Activated CD8-positive, alpha-beta T cell treated with anti-CD3 and anti-CD28 coated beads, Interleukin-2, amount 10 ng/mL, durations not matched to agents 7 days and 5 days (primary cell): ENCODE results near the gene MMP8. TPM values are rescaled to one million over a fixed set of nuclear protein-coding genes. Genes with fewer than 3 reads are reported as not detected.

Experiments
- ATAC-seq: fragments of 150-1000 bp; cut with Tn5 transposase; one replicate; pipeline ENCODE4 v1.10.0; 2021; ENCODE audit warnings: moderate library complexity
- CTCF ChIA-PET: fragments of 350-600 bp; sonication (Branson Sonifier 250); formaldehyde crosslinking; loops from one replicate; lab custom pipeline; 2021; ENCODE audit warnings: antibody characterized with exemption; lab: Charles Lee
- POLR2A ChIA-PET: fragments of 350-600 bp; sonication (Branson Sonifier 250); formaldehyde crosslinking; loops from one replicate; lab custom pipeline; 2021; ENCODE audit warnings: antibody characterized with exemption; lab: Charles Lee
- DNase-seq: peaks from one replicate; pipeline ENCODE4 v3.0.0-alpha.2; 2020
- H3K27ac Mint-ChIP-seq: one replicate; pipeline ENCODE4 v1.8.0; 2021; ENCODE audit warnings: mild to moderate bottlenecking, mixed read lengths
- H3K27me3 Mint-ChIP-seq: one replicate; pipeline ENCODE4 v1.8.0; 2021; ENCODE audit warnings: low read depth, mixed read lengths
- H3K36me3 Mint-ChIP-seq: one replicate; pipeline ENCODE4 v1.8.0; 2021; ENCODE audit warnings: low read depth, mixed read lengths
- H3K4me1 Mint-ChIP-seq: one replicate; pipeline ENCODE4 v1.8.0; 2021; ENCODE audit warnings: low read depth, mixed read lengths
- H3K4me3 Mint-ChIP-seq: one replicate; pipeline ENCODE4 v1.8.0; 2021; ENCODE audit warnings: mild to moderate bottlenecking, mixed read lengths
- H3K9me3 Mint-ChIP-seq: one replicate; pipeline ENCODE4 v1.8.0; 2022; ENCODE audit warnings: mixed read lengths; ENCODE audit not compliant: insufficient read depth
- total RNA-seq, 2 experiments: library from RNA; stranded (reverse); gene quantifications; one replicate each; pipeline ENCODE4 v1.2.3, GENCODE V29; 2021

The MMP8 gene
- total RNA-seq, 2 experiments from 2014 or later, result not detected

- DNase-seq, result no peak
- POLR2A ChIA-PET, result no interaction called here
These were observed 8.2 kb downstream of the MMP8 start for GRCh38 chr11:102716527-102716926.

DNA sequence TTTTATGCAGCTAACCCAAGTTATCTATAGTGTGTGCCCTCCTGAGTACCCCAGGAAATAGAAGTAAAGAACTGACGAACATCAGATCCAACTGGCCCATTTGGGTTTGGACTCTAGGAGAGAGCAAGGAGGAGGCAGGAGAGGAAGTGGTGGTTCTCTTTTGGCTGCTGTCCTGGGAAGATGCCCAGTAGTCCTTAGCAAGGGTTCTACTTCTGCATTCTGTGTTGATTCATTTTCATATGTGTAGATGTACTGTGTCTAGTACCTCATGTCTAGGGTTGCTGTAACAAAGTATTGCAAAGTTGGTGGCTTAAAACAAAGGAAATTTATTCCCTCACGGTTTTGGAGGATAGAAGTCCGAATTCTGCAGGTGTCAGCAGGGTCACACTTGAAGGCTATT, 12.6 kb downstream of the MMP8 start:
- DNase-seq (no peak), ATAC-seq (no peak)
- no peaks in the 10 kb centered on the region for H3K4me1 Mint-ChIP-seq
- no peak overlapping the region for H3K27ac Mint-ChIP-seq
- no peaks in the 10 kb centered on the region for H3K36me3 Mint-ChIP-seq
- peaks cover 10% of the 10 kb centered on the region for H3K27me3 Mint-ChIP-seq
- H3K4me3 Mint-ChIP-seq, result no peak overlapping the region
- CTCF ChIA-PET, result no interaction called here
- H3K9me3 Mint-ChIP-seq, result no peaks in the 10 kb centered on the region
- POLR2A ChIA-PET, result no interaction called here

More at GRCh38 chr11:102716527-102716926, 8.2 kb downstream of the MMP8 start:
- H3K27ac Mint-ChIP-seq, result no peak overlapping the region
- no peaks in the 10 kb centered on the region for H3K36me3 Mint-ChIP-seq
- no peak for ATAC-seq
- peaks cover 20% of the 10 kb centered on the region for H3K27me3 Mint-ChIP-seq
- H3K4me3 Mint-ChIP-seq, result no peak overlapping the region
- no peaks in the 10 kb centered on the region for H3K9me3 Mint-ChIP-seq
- CTCF ChIA-PET, result no interaction called here
- H3K4me1 Mint-ChIP-seq, result no peaks in the 10 kb centered on the region

DNA sequence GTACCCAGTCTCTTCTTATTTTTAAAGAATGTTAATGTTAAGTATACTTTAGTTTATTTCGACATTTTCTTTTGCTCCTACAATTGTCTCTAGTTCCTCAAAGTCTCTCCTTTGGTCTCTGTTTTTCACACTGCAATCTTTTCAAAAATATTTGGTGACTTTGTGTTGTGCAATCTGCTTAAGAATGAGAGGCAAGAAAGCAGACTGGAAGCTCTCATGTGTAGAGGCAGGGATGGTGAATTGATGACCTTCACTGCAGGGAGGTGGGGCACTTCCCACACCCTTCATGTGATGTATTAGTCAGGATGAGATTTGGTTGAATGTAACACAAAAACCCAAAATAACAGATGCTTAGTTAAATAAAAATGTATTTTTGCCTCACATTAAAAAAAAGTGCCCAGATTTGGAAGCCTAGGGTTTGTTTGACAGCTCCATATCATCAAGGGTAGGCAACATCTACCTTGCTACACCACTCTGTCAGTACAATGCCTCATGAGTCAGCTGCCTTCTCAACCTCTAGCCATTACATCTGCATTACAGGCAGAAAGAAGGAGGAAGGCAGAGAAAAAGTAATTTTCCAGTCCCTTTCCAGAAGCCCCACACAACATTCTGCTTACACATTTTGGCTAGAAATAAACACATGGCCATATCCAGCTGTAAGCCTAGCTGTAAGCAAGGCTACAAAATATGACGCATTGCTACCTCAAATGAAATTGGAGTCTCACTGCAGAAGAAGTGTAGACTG, 15.4 kb downstream of the MMP8 start:
- no peak for ATAC-seq

DNA sequence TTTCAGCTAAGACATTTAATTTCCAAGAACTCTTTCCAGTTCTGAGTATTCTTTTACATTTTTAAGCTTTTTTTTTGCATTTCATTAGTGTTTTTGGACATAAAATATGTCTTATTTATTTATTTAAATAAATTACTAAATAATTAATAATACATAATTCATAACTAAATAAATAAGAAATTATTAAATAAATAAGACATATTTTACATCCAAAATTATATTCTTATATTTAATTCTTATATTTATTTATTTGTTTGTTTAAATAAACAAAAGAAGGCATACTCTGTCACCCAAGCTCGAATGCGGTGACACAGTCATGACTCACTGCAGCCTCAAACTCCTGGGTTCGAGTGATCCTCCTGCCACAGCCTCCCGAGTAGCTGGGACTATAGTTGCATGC, 16.1 kb downstream of the MMP8 start:
- Mint-ChIP-seq H3K4me3 (no peak overlapping the region), H3K4me1 (peaks cover 11% of the 10 kb centered on the region), H3K9me3 (no peaks in the 10 kb centered on the region), H3K36me3 (no peaks in the 10 kb centered on the region), H3K27ac (no peak overlapping the region), H3K27me3 (peaks cover 11% of the 10 kb centered on the region)
- DNase-seq (no peak), ATAC-seq (no peak)
- CTCF ChIA-PET, result no interaction called here
- POLR2A ChIA-PET, result no interaction called here

More for the DNA sequence above, 15.4 kb downstream of the MMP8 start:
- H3K9me3 Mint-ChIP-seq, result no peaks in the 10 kb centered on the region
- DNase-seq, result no peak
- H3K36me3 Mint-ChIP-seq, result no peaks in the 10 kb centered on the region
- H3K4me3 Mint-ChIP-seq, result no peak overlapping the region
- H3K27me3 Mint-ChIP-seq, result peaks cover 11% of the 10 kb centered on the region
- H3K4me1 Mint-ChIP-seq, result peaks cover 3% of the 10 kb centered on the region
- POLR2A ChIA-PET, result no interaction called here
- no peak overlapping the region for H3K27ac Mint-ChIP-seq
- CTCF ChIA-PET, result interaction anchor here (1.4 kb wide), 1 partner anchor 43 kb away, joined by 3 read pairs; no protein-coding TSS in a partner anchor

DNA sequence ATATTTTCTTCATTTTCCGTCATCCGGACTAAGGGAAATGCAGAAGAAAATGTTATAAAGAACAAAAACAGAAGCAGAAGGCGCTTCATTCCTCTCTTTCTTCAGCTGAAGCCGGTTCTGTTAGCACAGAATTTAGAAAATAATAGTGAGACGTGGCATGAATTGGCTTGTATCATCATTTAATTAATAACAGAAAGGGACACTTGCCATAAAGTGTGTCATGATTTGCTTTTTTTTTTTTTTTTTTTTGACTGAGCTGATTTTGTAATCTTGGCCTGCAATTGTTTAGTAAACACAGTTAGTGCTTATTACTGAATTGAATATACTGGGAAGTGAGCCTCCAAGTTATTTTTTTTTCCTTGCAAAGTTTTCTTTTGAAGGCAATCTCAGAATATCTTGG, 19.1 kb downstream of the MMP8 start, which contains the start of gene MMP27:
TSS of gene MMP27 (minus strand) at position 144 of the 400 bp plus-strand sequence. CDS start at position 89, 55 bp downstream.
- peaks cover 8% of the 10 kb centered on the region for H3K27me3 Mint-ChIP-seq
- ChIA-PET CTCF (no interaction called here), POLR2A (no interaction called here)
- H3K27ac Mint-ChIP-seq, result no peak within 1 kb of the TSS
- no peaks in the 10 kb centered on the region for H3K36me3 Mint-ChIP-seq
- H3K4me3 Mint-ChIP-seq, result no peak within 1 kb of the TSS
- no peak for ATAC-seq
- DNase-seq, result no peak
- H3K9me3 Mint-ChIP-seq, result no peaks in the 10 kb centered on the region
- peaks cover 13% of the 10 kb centered on the region for H3K4me1 Mint-ChIP-seq

GRCh38 chr11:102704841-102705240, 19.9 kb downstream of the MMP8 start:
- Mint-ChIP-seq H3K9me3 (no peaks in the 10 kb centered on the region), H3K36me3 (no peaks in the 10 kb centered on the region), H3K27ac (no peak overlapping the region), H3K4me3 (no peak overlapping the region), H3K4me1 (peaks cover 13% of the 10 kb centered on the region), H3K27me3 (peaks cover 8% of the 10 kb centered on the region)
- ChIA-PET CTCF (no interaction called here), POLR2A (no interaction called here)
- ATAC-seq (no peak), DNase-seq (no peak)

- ChIA-PET POLR2A (interaction anchor here (0.6 kb wide), 1 partner anchor 785 kb away, joined by 3 read pairs; no protein-coding TSS in a partner anchor), CTCF (no interaction called here)
- DNase-seq (peak; percentile 21), ATAC-seq (peak; percentile 55)
- H3K27me3 Mint-ChIP-seq, result peaks cover 5% of the 10 kb centered on the region
- H3K4me3 Mint-ChIP-seq, result no peak overlapping the region
- H3K27ac Mint-ChIP-seq, result no peak overlapping the region
- H3K4me1 Mint-ChIP-seq, result peaks cover 13% of the 10 kb centered on the region
- H3K36me3 Mint-ChIP-seq, result no peaks in the 10 kb centered on the region
- H3K9me3 Mint-ChIP-seq, result no peaks in the 10 kb centered on the region
These were observed 20.8 kb downstream of the MMP8 start for GRCh38 chr11:102703826-102704493.

GRCh38 chr11:102695201-102695600, 29.6 kb downstream of the MMP8 start:
- Mint-ChIP-seq H3K4me1 (no peaks in the 10 kb centered on the region), H3K27me3 (peaks cover 5% of the 10 kb centered on the region), H3K36me3 (no peaks in the 10 kb centered on the region), H3K4me3 (no peak overlapping the region), H3K27ac (no peak overlapping the region), H3K9me3 (no peaks in the 10 kb centered on the region)
- ATAC-seq (no peak), DNase-seq (no peak)
- ChIA-PET POLR2A (no interaction called here), CTCF (no interaction called here)

GRCh38 chr11:102685754-102686153, 39.0 kb downstream of the MMP8 start:
- ATAC-seq (no peak), DNase-seq (no peak)
- CTCF ChIA-PET, result interaction anchor here (0.8 to 1.6 kb wide), 4 partner anchors 11 to 255 kb away, joined by 3 to 5 read pairs (median 4); no protein-coding TSS in a partner anchor
- Mint-ChIP-seq H3K4me1 (no peaks in the 10 kb centered on the region), H3K4me3 (no peak overlapping the region), H3K27ac (no peak overlapping the region), H3K27me3 (peaks cover 18% of the 10 kb centered on the region), H3K9me3 (no peaks in the 10 kb centered on the region), H3K36me3 (no peaks in the 10 kb centered on the region)
- POLR2A ChIA-PET, result no interaction called here

DNA sequence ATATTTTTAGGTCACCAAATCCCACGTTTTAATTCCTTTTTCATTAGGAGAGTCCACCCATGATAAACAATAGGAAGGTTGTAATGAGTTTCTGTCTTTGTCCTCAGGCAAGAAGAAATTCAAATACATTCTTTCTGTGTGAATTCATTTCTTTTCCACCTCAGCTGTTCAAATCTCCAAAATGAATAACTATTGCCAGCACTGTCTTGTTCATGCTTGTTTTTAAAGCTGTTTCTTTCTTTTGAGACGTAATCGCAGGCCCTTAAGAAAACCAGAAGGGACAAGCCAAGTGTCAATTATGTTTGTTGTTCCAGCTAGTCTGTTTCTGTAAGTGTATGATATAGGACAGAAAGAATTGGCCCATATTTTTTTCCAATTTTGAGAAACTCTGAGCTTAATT, 39.4 kb downstream of the MMP8 start:
- no peak for DNase-seq
- Mint-ChIP-seq H3K9me3 (no peaks in the 10 kb centered on the region), H3K36me3 (no peaks in the 10 kb centered on the region), H3K4me3 (no peak overlapping the region), H3K27me3 (peaks cover 18% of the 10 kb centered on the region), H3K27ac (no peak overlapping the region), H3K4me1 (no peaks in the 10 kb centered on the region)
- ChIA-PET POLR2A (no interaction called here), CTCF (interaction anchor here (0.8 to 1.6 kb wide), 4 partner anchors 10 to 256 kb away, joined by 3 to 5 read pairs (median 4); no protein-coding TSS in a partner anchor)
- ATAC-seq, result no peak

GRCh38 chr11:102683277-102683676, 41.5 kb downstream of the MMP8 start:
- Mint-ChIP-seq H3K36me3 (no peaks in the 10 kb centered on the region), H3K9me3 (no peaks in the 10 kb centered on the region), H3K27ac (no peak overlapping the region), H3K4me1 (no peaks in the 10 kb centered on the region), H3K4me3 (no peak overlapping the region), H3K27me3 (peaks cover 24% of the 10 kb centered on the region)
- ChIA-PET POLR2A (no interaction called here), CTCF (no interaction called here)
- no peak for DNase-seq
- no peak for ATAC-seq

DNA sequence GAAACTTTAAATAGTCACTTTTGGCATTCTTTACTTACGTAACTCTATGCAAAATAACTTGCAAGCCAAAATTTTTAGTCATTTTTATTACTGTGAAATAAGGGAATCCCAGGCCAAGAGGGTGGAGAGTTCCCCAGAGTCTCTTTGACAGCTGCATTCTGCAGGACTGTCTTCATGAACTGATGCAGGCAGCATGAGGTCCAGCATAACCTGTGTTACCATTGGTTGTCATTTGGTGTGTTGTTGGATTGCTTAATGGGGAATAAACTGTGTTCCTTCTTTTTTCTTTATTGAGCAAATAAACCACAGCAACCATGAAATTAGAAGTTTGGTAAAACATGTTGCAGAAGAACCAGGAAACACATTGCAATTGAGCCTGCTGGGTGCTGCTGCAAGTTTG, 43.8 kb downstream of the MMP8 start:
- H3K9me3 Mint-ChIP-seq, result no peaks in the 10 kb centered on the region
- DNase-seq (no peak), ATAC-seq (no peak)
- ChIA-PET POLR2A (no interaction called here), CTCF (no interaction called here)
- H3K4me1 Mint-ChIP-seq, result no peaks in the 10 kb centered on the region
- peaks cover 22% of the 10 kb centered on the region for H3K27me3 Mint-ChIP-seq
- H3K27ac Mint-ChIP-seq, result no peak overlapping the region
- H3K4me3 Mint-ChIP-seq, result no peak overlapping the region
- no peaks in the 10 kb centered on the region for H3K36me3 Mint-ChIP-seq
